ENCODE results near the gene HYAL3. TPM values are rescaled to one million over a fixed set of nuclear protein-coding genes. Genes with fewer than 3 reads are reported as not detected.
A peak's percentile ranks its signal among the peaks of the same experiment; 100 is the strongest.

The HYAL3 gene
- total and polyA plus RNA-seq, 2 of the 13 experiments (the other 11 are each of a cell fraction or from before 2014, with no cell fraction given), result 5.5 to 10.4 TPM

DNA sequence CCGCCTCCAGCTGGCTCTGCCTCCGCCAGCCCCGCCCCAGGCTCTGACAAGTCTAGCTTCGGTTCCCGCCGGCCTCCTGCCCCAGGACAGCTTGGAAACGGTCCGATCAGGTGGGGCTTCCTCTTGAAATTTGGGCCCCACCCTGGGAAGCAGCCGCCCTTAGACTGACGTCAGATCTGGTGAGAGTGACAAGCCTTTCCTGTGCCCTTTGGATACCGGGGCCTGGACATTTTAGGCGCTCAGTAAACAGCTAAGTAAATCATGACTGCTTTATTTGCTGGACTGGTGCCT lies 378 bp upstream of the HYAL3 start (continued):
- TF ChIP-seq CCAR2 (optimal IDR thresholded peaks at IDR 0.05; ENCODE audit: low read depth, low read length) (no peak), GABPB1 (CRISPR knock-in tag; IDR thresholded peaks at IDR 0.05) (peak; percentile 51; the same call in 1 of the 2 replicates), REPIN1 (CRISPR knock-in tag; IDR thresholded peaks at IDR 0.05; ENCODE audit: borderline replicate concordance, low read depth) (peak; percentile 34; the same call in 1 of the 2 replicates), ZC3H13 (CRISPR knock-in tag; IDR thresholded peaks at IDR 0.05) (peak; percentile 93), ZNF841 (CRISPR knock-in tag; IDR thresholded peaks at IDR 0.05; ENCODE audit: borderline replicate concordance) (no peak), ZNF570 (CRISPR knock-in tag; IDR thresholded peaks at IDR 0.05; ENCODE audit: borderline replicate concordance) (no peak), HOXA3 (CRISPR knock-in tag; IDR thresholded peaks at IDR 0.05) (peak; percentile 53; the same call in 1 of the 2 replicates), LCORL (IDR thresholded peaks at IDR 0.05) (peak; percentile 66; the same call in 1 of the 2 replicates), LCORL (CRISPR knock-in tag; IDR thresholded peaks at IDR 0.05) (peak; percentile 99), ZBTB21 (CRISPR knock-in tag; IDR thresholded peaks at IDR 0.05) (peak; percentile 85; the same call in 1 of the 2 replicates), TFDP2 (CRISPR knock-in tag; IDR thresholded peaks at IDR 0.05) (peak; percentile 58), ZNF879 (CRISPR knock-in tag; IDR thresholded peaks at IDR 0.05) (no peak), SNAPC5 (CRISPR knock-in tag; IDR thresholded peaks at IDR 0.05; ENCODE audit: borderline replicate concordance) (peak; percentile 56; the same call in 1 of the 2 replicates), RARG (CRISPR knock-in tag; IDR thresholded peaks at IDR 0.05; ENCODE audit: low read depth) (no peak), IRF2 (CRISPR knock-in tag; IDR thresholded peaks at IDR 0.05) (no peak; the same call in 1 of the 2 replicates), ZNF563 (CRISPR knock-in tag; IDR thresholded peaks at IDR 0.05) (0 out of 2 replicates have a peak, but pooled peaks have one; percentile 41), ZNF704 (CRISPR knock-in tag; IDR thresholded peaks at IDR 0.05; ENCODE audit: borderline replicate concordance) (no peak), PHF5A (CRISPR knock-in tag; IDR thresholded peaks at IDR 0.05; ENCODE audit: low read depth, unreplicated experiment) (peak; percentile 97), CBFB (CRISPR knock-in tag; IDR thresholded peaks at IDR 0.05) (no peak), PRMT3 (CRISPR knock-in tag; IDR thresholded peaks at IDR 0.05; ENCODE audit: borderline replicate concordance, low read depth) (no peak), CBX2 (IDR thresholded peaks at IDR 0.05; ENCODE audit: low read depth, low read length) (no peak), CBX2 (CRISPR knock-in tag; IDR thresholded peaks at IDR 0.05; ENCODE audit: low read depth) (no peak), ZNF709 (CRISPR knock-in tag; IDR thresholded peaks at IDR 0.05) (peak; percentile 42), E2F5 (CRISPR knock-in tag; conservative IDR thresholded peaks at IDR 0.05) (no peak; the same call in 1 of the 2 replicates), POGZ (CRISPR knock-in tag; IDR thresholded peaks at IDR 0.05) (peak; percentile 5; the same call in 1 of the 2 replicates), SOX6 (IDR thresholded peaks at IDR 0.05) (no peak), SOX6 (CRISPR knock-in tag; IDR thresholded peaks at IDR 0.05) (no peak; the same call in 1 of the 2 replicates), ZSCAN29 (CRISPR knock-in tag; conservative IDR thresholded peaks at IDR 0.05) (no peak), PITX1 (CRISPR knock-in tag; IDR thresholded peaks at IDR 0.05) (0 out of 2 replicates have a peak, but pooled peaks have one; percentile 13)
